GM12878 (cell line): ENCODE measurements around the gene SHC2. TPM values are rescaled to one million over a fixed set of nuclear protein-coding genes. Genes with fewer than 3 reads are reported as not detected.

Source experiments
- ATAC-seq: fragments of 200-7000 bp; cut with Tn5 transposase; 3 replicates; pipeline ENCODE4 v1.9.1; 2020; ENCODE audit warnings: mild to moderate bottlenecking, moderate library complexity
- BruUV-seq: library from RNA; stranded (reverse); fragments of 400-500 nt; replicated peaks from 2 replicates; lab custom pipeline; 2021; lab: Mats Ljungman, UMichigan
- CTCF ChIA-PET: fragments of 300-600 bp; sonication (Branson Sonifier 250); formaldehyde crosslinking; extraction: SDS; loops from one replicate; lab custom pipeline; 2021; ENCODE audit warnings: inconsistent platforms; lab: Yijun Ruan, JAX
- POLR2A ChIA-PET: fragments of 350-600 bp; formaldehyde crosslinking; extraction: SDS; loops from one replicate; lab custom pipeline; 2021; ENCODE audit warnings: inconsistent platforms; lab: Charles Lee
- RAD21 ChIA-PET: fragments of 300-600 bp; sonication (Branson Sonifier 250); formaldehyde crosslinking; loops from one replicate; lab custom pipeline; 2023; ENCODE audit warnings: antibody characterized with exemption; ENCODE audit not compliant: unreplicated experiment; lab: Charles Lee
- SMC1A ChIA-PET: fragments of 300-600 bp; sonication (Branson Sonifier 250); formaldehyde crosslinking; loops from one replicate; lab custom pipeline; 2023; ENCODE audit not compliant: unreplicated experiment, uncharacterized antibody; lab: Charles Lee
- DNase-seq: peaks from one replicate; pipeline ENCODE4 v3.0.0-alpha.2; 2011; ENCODE audit warnings: low read depth, low spot score
- FAIRE-seq: peaks from 3 replicates; lab custom pipeline; 2011; peaks lifted over from hg19 to GRCh38; lab: Jason Lieb, UNC
- H2AFZ ChIP-seq: 2 replicates; pipeline ENCODE4 v1.6.0; 2011; ENCODE audit warnings: low read depth, low read length, control low read depth; ENCODE audit not compliant: control insufficient read depth
- H3K27ac ChIP-seq: 2 replicates; pipeline ENCODE4 v1.5.1; 2011; ENCODE audit warnings: control low read depth; ENCODE audit not compliant: control insufficient read depth, insufficient read depth
- H3K27me3 ChIP-seq, 2 experiments: replicated peaks in 1 of 2; 2 replicates each; pipeline versions ENCODE4 v1.6.0 to v1.6.1; 2011; ENCODE audit warnings: low read length in 1 of 2; ENCODE audit not compliant: control insufficient read depth in 2 of 2, insufficient read depth in 2 of 2
- H3K36me3 ChIP-seq, 2 experiments: 2 replicates each; pipeline ENCODE4 v1.5.1; 2011; ENCODE audit warnings: low read length in 1 of 2; ENCODE audit not compliant: control insufficient read depth in 2 of 2, insufficient read depth in 2 of 2
- H3K4me1 ChIP-seq: 2 replicates; pipeline ENCODE4 v1.6.1; 2011; ENCODE audit warnings: mild to moderate bottlenecking, low read length, moderate library complexity, mixed read lengths; ENCODE audit not compliant: control insufficient read depth, insufficient read depth
- H3K4me2 ChIP-seq: 2 replicates; pipeline ENCODE4 v1.6.0; 2011; ENCODE audit warnings: control low read depth; ENCODE audit not compliant: control insufficient read depth, insufficient read depth
- H3K4me3 ChIP-seq: fragments of 200-600 bp; sonication (generic); 2 replicates; pipeline ENCODE4 v1.5.1; 2016
- H3K79me2 ChIP-seq: 2 replicates; pipeline ENCODE4 v1.6.0; 2011; ENCODE audit warnings: low read length; ENCODE audit not compliant: control insufficient read depth, insufficient read depth
- H3K9ac ChIP-seq: 2 replicates; pipeline ENCODE4 v1.8.0; 2011; ENCODE audit warnings: low read length, control low read depth, mixed read lengths; ENCODE audit not compliant: control insufficient read depth, insufficient read depth
- H3K9me3 ChIP-seq: replicated peaks from 3 replicates; pipeline ENCODE4 v1.5.1; 2011; ENCODE audit warnings: mild to moderate bottlenecking, low read length; ENCODE audit not compliant: control insufficient read depth, insufficient read depth
- H4K20me1 ChIP-seq: 2 replicates; pipeline ENCODE4 v1.6.0; 2011; ENCODE audit not compliant: control insufficient read depth, insufficient read depth
- MYB ChIP-seq: fragments of 150-350 bp; IDR thresholded peaks from 2 replicates; pipeline ENCODE4 v1.6.1; 2014; ENCODE audit warnings: mild to moderate bottlenecking, low read depth, low read length, borderline replicate concordance
- RFX5 ChIP-seq: IDR thresholded peaks from 2 replicates; pipeline ENCODE4 v1.6.1; 2011; ENCODE audit warnings: low read depth, low read length, improper control_type of control experiment
- WGBS: methylation state at CpG from one replicate; pipeline ENCODE4 v1.1.6; 2016; ENCODE audit warnings: low lambda C conversion rate; ENCODE audit not compliant: insufficient replicate concordance, insufficient coverage; ENCODE audit errors: missing lambda C conversion rate; 5-methylcytosine and 5-hydroxymethylcytosine counted together
- in situ Hi-C: fragments of 300-500 bp; cut with MboI; formaldehyde crosslinking; loops from 9 replicates; pipeline ENCODE4 v1.14.3; 2018; ENCODE audit warnings: mixed read lengths
- intact Hi-C: fragments of 100-400 bp; cut with micrococcal nuclease; formaldehyde crosslinking; loops from one replicate; pipeline ENCODE4 v1.14.2; 2022; ENCODE audit not compliant: unreplicated experiment
- polyA plus RNA-seq, 11 experiments: library from polyadenylated mRNA; depleted of rRNA in 4 of 11; unstranded in 6 of 11; stranded (reverse) in 5 of 11; fragments of >200 nt; fragmentation: Nextera tagmentation in 4 of 11; fragmentation: Illumina TruSeq in 1 of 11; extraction: Ambion mirVana in 4 of 11; extraction: Trizol in 1 of 11; gene quantifications; 1 replicate in 1 of 11; 2 replicates in 10 of 11; pipeline versions ENCODE4 v1.2.1 to v1.2.3, GENCODE V29; 2011 to 2016; ENCODE audit warnings: inconsistent platforms in 2 of 11, missing spikeins in 2 of 11, low read depth in 1 of 11
- total RNA-seq, 4 experiments: library from RNA; depleted of rRNA in 3 of 4; stranded (reverse); fragments of >200 nt in 3 of 4; fragmentation: Illumina TruSeq in 1 of 4; extraction: Trizol in 1 of 4; gene quantifications; 2 replicates each; pipeline versions ENCODE4 v1.2.1 to v1.2.3, GENCODE V29; 2013 to 2021
- TF ChIP-seq, protein P1 (sequence below): IDR thresholded peaks from 2 replicates; pipeline ENCODE4 v1.6.1; 2012; ENCODE audit warnings: low read depth, low read length, improper control_type of control experiment

The SHC2 gene
- total and polyA plus RNA-seq, 10 of the 15 experiments (the other 5 are each of a cell fraction or from before 2014, with no cell fraction given), result 0.08 TPM; not detected in 9

DNA sequence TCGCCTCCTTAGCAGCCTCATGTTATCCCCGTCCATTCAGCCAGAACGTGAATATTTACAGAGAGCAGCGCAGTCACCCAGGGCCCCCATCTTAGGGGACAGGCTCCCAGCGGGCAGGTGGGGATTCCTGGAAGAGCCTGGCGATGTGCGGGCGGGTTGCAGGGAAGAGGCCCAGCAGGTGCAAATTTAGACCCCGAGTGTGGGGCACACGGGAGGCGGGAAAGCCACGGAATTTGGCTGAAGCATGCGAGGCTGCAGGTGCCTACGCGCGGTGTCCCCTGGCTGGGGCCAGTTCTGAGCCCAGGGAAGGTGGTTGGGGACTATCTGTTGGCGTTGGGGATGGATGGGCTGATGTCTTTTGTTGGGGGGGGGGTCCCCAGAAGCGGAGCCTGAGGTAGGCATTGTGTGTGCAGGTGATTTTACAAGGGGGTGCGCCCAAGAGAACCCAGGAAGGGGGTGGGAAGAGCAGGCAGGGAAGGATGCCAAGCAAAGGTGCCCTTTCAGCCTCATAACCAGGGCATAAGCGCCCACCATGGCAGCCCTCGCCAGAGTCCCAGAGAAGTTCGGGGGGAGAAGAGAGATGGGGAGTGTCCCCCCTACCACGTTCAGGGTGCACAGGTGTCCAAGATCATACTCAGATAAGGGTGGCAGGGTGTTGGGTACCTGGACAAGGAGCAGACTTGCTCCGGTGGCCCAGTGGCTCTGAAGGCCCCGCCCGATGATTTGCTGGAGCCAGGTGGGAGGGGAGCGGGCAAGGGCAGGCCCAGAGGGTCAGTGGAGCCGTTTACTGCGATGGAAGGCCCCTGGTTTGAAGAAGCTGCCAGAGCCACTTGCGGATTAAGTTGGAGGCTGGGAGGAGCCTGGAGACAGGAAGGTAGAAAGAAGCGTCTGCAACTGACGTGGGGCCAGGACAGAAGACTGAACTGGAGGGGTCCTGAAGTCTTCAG lies 47.6 kb upstream of the SHC2 start:
- RAD21 ChIA-PET, result no interaction called here
- no peaks in the 10 kb centered on the region for H3K27me3 ChIP-seq
- POLR2A ChIA-PET, result no interaction called here
- H3K4me2 ChIP-seq, result peak overlapping the region; percentile 96
- intact Hi-C loops (no loop called here), in situ Hi-C loops (no loop called here)
- SMC1A ChIA-PET, result interaction anchor here (0.6 to 1.8 kb wide), 2 partner anchors 66 to 125 kb away, joined by 3 to 4 read pairs; partner anchors contain the start of gene POLRMT
- 45% methylated on average over 29 of the region's 32 CpGs for WGBS
- H3K27ac ChIP-seq, result no peak overlapping the region
- TF ChIP-seq, protein P1, sequence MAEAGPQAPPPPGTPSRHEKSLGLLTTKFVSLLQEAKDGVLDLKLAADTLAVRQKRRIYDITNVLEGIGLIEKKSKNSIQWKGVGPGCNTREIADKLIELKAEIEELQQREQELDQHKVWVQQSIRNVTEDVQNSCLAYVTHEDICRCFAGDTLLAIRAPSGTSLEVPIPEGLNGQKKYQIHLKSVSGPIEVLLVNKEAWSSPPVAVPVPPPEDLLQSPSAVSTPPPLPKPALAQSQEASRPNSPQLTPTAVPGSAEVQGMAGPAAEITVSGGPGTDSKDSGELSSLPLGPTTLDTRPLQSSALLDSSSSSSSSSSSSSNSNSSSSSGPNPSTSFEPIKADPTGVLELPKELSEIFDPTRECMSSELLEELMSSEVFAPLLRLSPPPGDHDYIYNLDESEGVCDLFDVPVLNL, result no peak
- no peak for TF ChIP-seq RFX5
- no peak for TF ChIP-seq MYB
- H3K4me3 ChIP-seq, result peak overlapping the region; percentile 89
- FAIRE-seq (no peak), ATAC-seq (no peak), DNase-seq (no peak)
- H3K36me3 ChIP-seq, result no peaks in the 10 kb centered on the region
- peaks cover 6% of the 10 kb centered on the region for H3K79me2 ChIP-seq
- H4K20me1 ChIP-seq, result no peaks in the 10 kb centered on the region
- H3K9ac ChIP-seq, result peak overlapping the region; percentile 89
- BruUV-seq, result TSS peak; percentile 81
- no peaks in the 10 kb centered on the region; the same call in 2 of the 3 replicates for H3K9me3 ChIP-seq
- CTCF ChIA-PET, result interaction anchor here (3.6 kb wide), 1 partner anchor 22 kb away, joined by 42 read pairs; the partner anchor contains the start of gene CDC34
- peak overlapping the region; percentile 29 for H2AFZ ChIP-seq
- peaks cover 17% of the 10 kb centered on the region for H3K4me1 ChIP-seq
